Chondrocyte (in vitro differentiated cells): Measurements from ENCODE around the gene CD320. TPM values are rescaled to one million over a fixed set of nuclear protein-coding genes. Genes with fewer than 3 reads are reported as not detected.
A peak's percentile ranks its signal among the peaks of the same experiment; 100 is the strongest.
"Not testable (repeated sequence)": the region's sequence is repeated elsewhere in the genome, so short reads cannot be mapped to it uniquely, and the experiment has no call there.

Source experiments
- DNase-seq: peaks from one replicate; pipeline ENCODE4 v3.0.0; 2021; ENCODE audit warnings: mixed read lengths, low spot score
- H3K27ac Mint-ChIP-seq: one replicate; pipeline ENCODE4 v1.8.0; 2021; ENCODE audit warnings: mild to moderate bottlenecking, moderate library complexity, mixed read lengths; ENCODE audit not compliant: unreplicated experiment
- H3K27me3 Mint-ChIP-seq: 2 replicates; pipeline ENCODE4 v1.8.0; 2021; ENCODE audit warnings: low read depth, mixed read lengths
- H3K36me3 Mint-ChIP-seq: 2 replicates; pipeline ENCODE4 v1.8.0; 2021; ENCODE audit warnings: low read depth, mixed read lengths
- H3K4me1 Mint-ChIP-seq: 2 replicates; pipeline ENCODE4 v1.8.0; 2021; ENCODE audit warnings: low read depth, mild to moderate bottlenecking, mixed read lengths
- H3K4me3 Mint-ChIP-seq: one replicate; pipeline ENCODE4 v1.8.0; 2021; ENCODE audit warnings: mild to moderate bottlenecking, moderate library complexity, mixed read lengths; ENCODE audit not compliant: unreplicated experiment
- H3K9me3 Mint-ChIP-seq: 2 replicates; pipeline ENCODE4 v1.8.0; 2021; ENCODE audit warnings: low read depth, mixed read lengths
- total RNA-seq: library from RNA; stranded (reverse); gene quantifications from 3 replicates; pipeline ENCODE4 v1.2.1, GENCODE V29; 2021
- TF ChIP-seq, protein P1 (sequence below): fragments of 200-600 bp; sonication (generic); IDR thresholded peaks from 2 replicates; pipeline ENCODE4 v1.5.0; 2021; ENCODE audit warnings: antibody characterized with exemption, mild to moderate bottlenecking, moderate library complexity

Gene CD320
- total RNA-seq, 1 donor from 2014 or later, result 44.0 TPM

- no peaks in the 10 kb centered on the region for H3K27me3 Mint-ChIP-seq
Measured at GRCh38 chr19:8302734-8303133, 5.4 kb downstream of the CD320 start.

DNA sequence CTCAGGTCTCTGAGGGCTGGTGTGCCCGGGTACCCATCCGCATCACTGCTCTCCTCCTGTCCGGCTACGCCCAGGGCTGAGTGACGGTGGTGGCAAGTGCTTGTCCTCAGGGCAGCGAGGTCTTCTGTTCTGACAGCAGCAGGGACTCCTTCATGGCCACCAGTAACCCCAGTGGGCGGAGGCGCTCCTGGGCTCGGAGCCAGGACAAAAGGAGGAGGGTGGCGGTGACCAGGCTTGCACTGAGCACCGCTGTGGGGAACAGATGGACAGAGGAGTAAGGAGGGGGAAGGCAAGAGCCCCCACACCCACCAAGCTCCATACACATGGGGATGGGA is 5.8 kb downstream of the CD320 start:
- no peak overlapping the region for H3K4me3 Mint-ChIP-seq
- peaks cover 3% of the 10 kb centered on the region for H3K4me1 Mint-ChIP-seq
- DNase-seq, result peak; percentile 92
- no peaks in the 10 kb centered on the region for H3K36me3 Mint-ChIP-seq
- H3K27me3 Mint-ChIP-seq, result no peaks in the 10 kb centered on the region
- TF ChIP-seq, protein P1, sequence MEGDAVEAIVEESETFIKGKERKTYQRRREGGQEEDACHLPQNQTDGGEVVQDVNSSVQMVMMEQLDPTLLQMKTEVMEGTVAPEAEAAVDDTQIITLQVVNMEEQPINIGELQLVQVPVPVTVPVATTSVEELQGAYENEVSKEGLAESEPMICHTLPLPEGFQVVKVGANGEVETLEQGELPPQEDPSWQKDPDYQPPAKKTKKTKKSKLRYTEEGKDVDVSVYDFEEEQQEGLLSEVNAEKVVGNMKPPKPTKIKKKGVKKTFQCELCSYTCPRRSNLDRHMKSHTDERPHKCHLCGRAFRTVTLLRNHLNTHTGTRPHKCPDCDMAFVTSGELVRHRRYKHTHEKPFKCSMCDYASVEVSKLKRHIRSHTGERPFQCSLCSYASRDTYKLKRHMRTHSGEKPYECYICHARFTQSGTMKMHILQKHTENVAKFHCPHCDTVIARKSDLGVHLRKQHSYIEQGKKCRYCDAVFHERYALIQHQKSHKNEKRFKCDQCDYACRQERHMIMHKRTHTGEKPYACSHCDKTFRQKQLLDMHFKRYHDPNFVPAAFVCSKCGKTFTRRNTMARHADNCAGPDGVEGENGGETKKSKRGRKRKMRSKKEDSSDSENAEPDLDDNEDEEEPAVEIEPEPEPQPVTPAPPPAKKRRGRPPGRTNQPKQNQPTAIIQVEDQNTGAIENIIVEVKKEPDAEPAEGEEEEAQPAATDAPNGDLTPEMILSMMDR, result no peak
- no peak overlapping the region for H3K27ac Mint-ChIP-seq
- no peaks in the 10 kb centered on the region for H3K9me3 Mint-ChIP-seq

More at GRCh38 chr19:8302734-8303133, 5.4 kb downstream of the CD320 start:
- Mint-ChIP-seq H3K4me1 (peaks cover 8% of the 10 kb centered on the region), H3K36me3 (no peaks in the 10 kb centered on the region), H3K4me3 (no peak overlapping the region), H3K9me3 (no peaks in the 10 kb centered on the region), H3K27ac (no peak overlapping the region)
- peak; percentile 56 for DNase-seq
- TF ChIP-seq, protein P1, result no peak

GRCh38 chr19:8291337-8291736 is 16.8 kb downstream of the CD320 start:
- not testable (repeated sequence) for H3K4me3 Mint-ChIP-seq, DNase-seq, H3K36me3 Mint-ChIP-seq, H3K27ac Mint-ChIP-seq, H3K27me3 Mint-ChIP-seq, H3K4me1 Mint-ChIP-seq, H3K9me3 Mint-ChIP-seq

DNA sequence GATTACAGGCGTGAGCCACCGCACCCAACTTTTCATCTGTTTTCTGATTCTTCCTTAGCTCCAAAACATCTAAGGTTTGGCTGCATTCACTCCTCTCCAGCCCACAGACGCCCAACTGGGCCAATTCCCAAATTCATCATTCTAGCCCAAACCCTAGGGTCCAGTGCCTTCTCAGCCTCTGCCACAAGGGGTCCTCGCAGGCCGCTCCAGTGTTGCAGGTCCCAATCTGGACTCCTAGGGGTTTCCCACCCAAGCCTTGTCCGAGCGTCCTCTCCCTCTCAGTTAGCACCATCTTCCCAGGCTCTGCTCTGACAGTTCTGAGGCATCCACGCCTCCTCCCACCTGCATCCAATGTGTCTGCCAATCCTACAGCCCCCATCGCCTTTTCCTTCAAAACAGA is 31.6 kb downstream of the CD320 start:
- H3K27ac Mint-ChIP-seq, H3K4me1 Mint-ChIP-seq, H3K4me3 Mint-ChIP-seq, H3K36me3 Mint-ChIP-seq, H3K9me3 Mint-ChIP-seq, DNase-seq, H3K27me3 Mint-ChIP-seq: not testable (repeated sequence)

- Mint-ChIP-seq H3K4me3 (no peak overlapping the region), H3K27ac (no peak overlapping the region), H3K4me1 (peaks cover 13% of the 10 kb centered on the region), H3K36me3 (no peaks in the 10 kb centered on the region), H3K27me3 (no peaks in the 10 kb centered on the region), H3K9me3 (no peaks in the 10 kb centered on the region)
- DNase-seq, result no peak
- TF ChIP-seq, protein P1, result no peak
Measured at GRCh38 chr19:8269724-8270123, 38.4 kb downstream of the CD320 start.

GRCh38 chr19:8265872-8266271 is 42.3 kb downstream of the CD320 start:
- no peak overlapping the region for H3K4me3 Mint-ChIP-seq
- DNase-seq, result no peak
- H3K27me3 Mint-ChIP-seq, result no peaks in the 10 kb centered on the region
- no peaks in the 10 kb centered on the region for H3K36me3 Mint-ChIP-seq
- no peaks in the 10 kb centered on the region for H3K9me3 Mint-ChIP-seq
- TF ChIP-seq, protein P1, result no peak
- no peak overlapping the region for H3K27ac Mint-ChIP-seq
- peaks cover 13% of the 10 kb centered on the region for H3K4me1 Mint-ChIP-seq

- H3K9me3 Mint-ChIP-seq, H3K27me3 Mint-ChIP-seq, H3K4me1 Mint-ChIP-seq, H3K4me3 Mint-ChIP-seq, DNase-seq, H3K27ac Mint-ChIP-seq, H3K36me3 Mint-ChIP-seq: not testable (repeated sequence)
Measured at GRCh38 chr19:8264248-8264647, 43.9 kb downstream of the CD320 start.
